ENCODE results near the gene NANOS1. TPM values are rescaled to one million over a fixed set of nuclear protein-coding genes. Genes with fewer than 3 reads are reported as not detected.
A peak's percentile ranks its signal among the peaks of the same experiment; 100 is the strongest.

NANOS1 gene
- total RNA-seq, 6 experiments from 2014 or later, result 0.05 to 0.33 (median 0.12) TPM

GRCh38 chr10:119059557-119059956 lies 30.0 kb downstream of the NANOS1 start:
- no peak for TF ChIP-seq CTCF (IDR thresholded peaks at IDR 0.05)
- H3K4me1 Mint-ChIP-seq (ENCODE audit: low read depth), result no peaks in the 10 kb centered on the region
- no peaks in the 10 kb centered on the region for H3K9me3 Mint-ChIP-seq
- no peak for DNase-seq
- H3K4me3 Mint-ChIP-seq, result no peak overlapping the region
- H3K36me3 Mint-ChIP-seq (ENCODE audit: low read depth), result peaks cover 59% of the 10 kb centered on the region
- H3K27me3 Mint-ChIP-seq (ENCODE audit: insufficient read depth), result peaks cover 1% of the 10 kb centered on the region; the same call in 1 of the 2 replicates
- H3K27ac Mint-ChIP-seq, result no peak overlapping the region; the same call in 1 of the 2 replicates

GRCh38 chr10:119060107-119060506 lies 30.6 kb downstream of the NANOS1 start:
- TF ChIP-seq CTCF (IDR thresholded peaks at IDR 0.05), result no peak
- no peak for DNase-seq
- Mint-ChIP-seq H3K36me3 (ENCODE audit: low read depth) (peaks cover 59% of the 10 kb centered on the region), H3K27ac (no peak overlapping the region), H3K4me3 (no peak overlapping the region), H3K9me3 (no peaks in the 10 kb centered on the region), H3K4me1 (ENCODE audit: low read depth) (no peaks in the 10 kb centered on the region), H3K27me3 (ENCODE audit: insufficient read depth) (peaks cover 1% of the 10 kb centered on the region; the same call in 1 of the 2 replicates)

GRCh38 chr10:119061352-119061751 lies 31.8 kb downstream of the NANOS1 start:
- no peak for TF ChIP-seq CTCF (IDR thresholded peaks at IDR 0.05)
- Mint-ChIP-seq H3K9me3 (no peaks in the 10 kb centered on the region), H3K27me3 (ENCODE audit: insufficient read depth) (peaks cover 1% of the 10 kb centered on the region; the same call in 1 of the 2 replicates), H3K4me1 (ENCODE audit: low read depth) (no peaks in the 10 kb centered on the region), H3K27ac (no peak overlapping the region), H3K36me3 (ENCODE audit: low read depth) (peaks cover 61% of the 10 kb centered on the region), H3K4me3 (no peak overlapping the region)
- no peak for DNase-seq

- no peaks in the 10 kb centered on the region for H3K9me3 Mint-ChIP-seq
- peaks cover 1% of the 10 kb centered on the region; the same call in 1 of the 2 replicates for H3K27me3 Mint-ChIP-seq (ENCODE audit: insufficient read depth)
- H3K4me1 Mint-ChIP-seq (ENCODE audit: low read depth), result no peaks in the 10 kb centered on the region
- peaks cover 55% of the 10 kb centered on the region for H3K36me3 Mint-ChIP-seq (ENCODE audit: low read depth)
- no peak overlapping the region for H3K27ac Mint-ChIP-seq
- no peak for DNase-seq
- TF ChIP-seq CTCF (IDR thresholded peaks at IDR 0.05), result no peak
- H3K4me3 Mint-ChIP-seq, result no peak overlapping the region
Measured at GRCh38 chr10:119061926-119062325, 32.4 kb downstream of the NANOS1 start.

- no peak overlapping the region for H3K4me3 Mint-ChIP-seq
- DNase-seq, result no peak
- TF ChIP-seq CTCF (IDR thresholded peaks at IDR 0.05), result no peak
- peaks cover 14% of the 10 kb centered on the region for H3K4me1 Mint-ChIP-seq (ENCODE audit: low read depth)
- H3K36me3 Mint-ChIP-seq (ENCODE audit: low read depth), result peaks cover 47% of the 10 kb centered on the region
- H3K27ac Mint-ChIP-seq, result 0 out of 2 replicates have a peak overlapping the region, but pooled peaks have one; percentile 25
- H3K9me3 Mint-ChIP-seq, result no peaks in the 10 kb centered on the region
- peaks cover 2% of the 10 kb centered on the region for H3K27me3 Mint-ChIP-seq (ENCODE audit: insufficient read depth)
Measured at GRCh38 chr10:119070395-119071165, 41.1 kb downstream of the NANOS1 start.
